ENCODE data around the gene RRP15. TPM values are rescaled to one million over a fixed set of nuclear protein-coding genes. Genes with fewer than 3 reads are reported as not detected.

RRP15 gene
- total and polyA plus RNA-seq, 2 experiments from 2014 or later, result 5.4 to 25.5 TPM

DNA sequence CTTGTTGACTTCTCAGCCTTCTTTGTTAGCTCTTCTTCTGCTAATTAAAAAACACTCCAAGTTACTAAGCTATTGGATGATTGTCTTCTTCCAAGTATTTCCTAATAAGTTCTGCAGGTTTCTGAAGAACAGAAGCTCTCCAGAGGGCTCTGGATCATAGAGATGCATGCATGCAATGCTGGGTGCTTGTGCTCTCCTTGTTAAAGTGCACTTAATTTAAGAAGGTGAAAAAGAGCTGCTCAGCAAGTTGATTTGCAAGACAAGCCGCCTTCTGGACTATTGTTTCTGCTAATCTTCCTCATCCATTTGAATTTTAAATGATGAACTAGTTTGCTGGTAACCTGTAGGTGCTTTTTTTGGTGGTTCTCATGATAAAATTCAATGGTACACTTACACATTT is 16.1 kb downstream of the RRP15 start:
- Histone ChIP-seq H3K27me3 (replicated peaks; ENCODE audit: insufficient read depth) (no peaks in the 10 kb centered on the region), H3K79me2 (ENCODE audit: insufficient read depth) (peaks cover 56% of the 10 kb centered on the region), H2AFZ (no peak overlapping the region), H3K4me2 (ENCODE audit: unreplicated experiment) (no peak overlapping the region), H3F3A (ENCODE audit: insufficient read depth) (no peaks in the 10 kb centered on the region), H3K4me1 (ENCODE audit: insufficient read depth) (peaks cover 24% of the 10 kb centered on the region), H3K9ac (no peak overlapping the region), H3K9me2 (ENCODE audit: insufficient read depth) (no peaks in the 10 kb centered on the region), H3K9me3 (ENCODE audit: low read depth) (no peaks in the 10 kb centered on the region), H3K36me3 (ENCODE audit: low read depth) (no peaks in the 10 kb centered on the region; the same call in 1 of the 2 replicates), H3K4me3 (no peak overlapping the region), H4K20me1 (ENCODE audit: insufficient read depth) (no peaks in the 10 kb centered on the region), H3K27ac (no peak overlapping the region)
- in situ Hi-C loops (cut with MboI), result no loop called here
- TF ChIP-seq EZH2 (IDR thresholded peaks at IDR 0.05; ENCODE audit: insufficient read depth, poor library complexity, severe bottlenecking) (no peak), EZH2phosphoT487 (IDR thresholded peaks at IDR 0.05; ENCODE audit: insufficient read depth, low read depth) (no peak)
- no peak for DNase-seq
- 91 to 95% methylated on average over 1 of the region's 1 CpG for WGBS, 2 experiments (ENCODE audit: low coverage in 1 of 2, low lambda C conversion rate in 2 of 2, missing lambda C conversion rate in 2 of 2)

DNA sequence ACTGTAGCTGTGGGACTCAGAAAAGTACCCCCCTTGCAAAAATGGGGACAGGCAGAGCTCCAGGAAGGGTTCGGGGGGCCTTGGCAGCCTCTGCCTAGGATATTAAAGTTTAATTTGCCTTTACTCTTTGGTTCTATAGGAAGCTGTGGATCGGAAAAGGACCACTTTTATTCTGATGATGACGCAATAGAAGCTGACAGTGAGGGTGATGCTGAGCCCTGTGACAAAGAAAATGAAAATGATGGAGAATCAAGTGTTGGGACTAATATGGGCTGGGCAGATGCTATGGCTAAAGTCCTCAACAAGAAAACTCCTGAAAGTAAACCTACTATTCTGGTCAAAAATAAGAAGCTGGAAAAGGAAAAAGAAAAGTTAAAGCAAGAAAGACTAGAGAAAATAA is 17.1 kb downstream of the RRP15 start:
- no peaks in the 10 kb centered on the region for H4K20me1 ChIP-seq (ENCODE audit: insufficient read depth)
- H3K27me3 ChIP-seq (replicated peaks; ENCODE audit: insufficient read depth), result no peaks in the 10 kb centered on the region
- 84 to 90% methylated on average over 3 of the region's 3 CpGs for WGBS, 2 experiments (ENCODE audit: low coverage in 1 of 2, low lambda C conversion rate in 2 of 2, missing lambda C conversion rate in 2 of 2)
- no peak for DNase-seq
- H3K4me2 ChIP-seq (ENCODE audit: unreplicated experiment), result no peak overlapping the region
- no peak overlapping the region for H3K27ac ChIP-seq
- H3K9me2 ChIP-seq (ENCODE audit: insufficient read depth), result no peaks in the 10 kb centered on the region
- no peak overlapping the region for H3K4me3 ChIP-seq
- in situ Hi-C loops (cut with MboI), result no loop called here
- peaks cover 48% of the 10 kb centered on the region for H3K79me2 ChIP-seq (ENCODE audit: insufficient read depth)
- no peaks in the 10 kb centered on the region for H3F3A ChIP-seq (ENCODE audit: insufficient read depth)
- H2AFZ ChIP-seq, result no peak overlapping the region
- TF ChIP-seq EZH2phosphoT487 (IDR thresholded peaks at IDR 0.05; ENCODE audit: insufficient read depth, low read depth), result no peak
- TF ChIP-seq EZH2 (IDR thresholded peaks at IDR 0.05; ENCODE audit: insufficient read depth, poor library complexity, severe bottlenecking), result no peak
- H3K4me1 ChIP-seq (ENCODE audit: insufficient read depth), result peaks cover 21% of the 10 kb centered on the region
- H3K36me3 ChIP-seq (ENCODE audit: low read depth), result peaks cover 6% of the 10 kb centered on the region; the same call in 1 of the 2 replicates
- H3K9ac ChIP-seq, result no peak overlapping the region
- no peaks in the 10 kb centered on the region for H3K9me3 ChIP-seq (ENCODE audit: low read depth)

DNA sequence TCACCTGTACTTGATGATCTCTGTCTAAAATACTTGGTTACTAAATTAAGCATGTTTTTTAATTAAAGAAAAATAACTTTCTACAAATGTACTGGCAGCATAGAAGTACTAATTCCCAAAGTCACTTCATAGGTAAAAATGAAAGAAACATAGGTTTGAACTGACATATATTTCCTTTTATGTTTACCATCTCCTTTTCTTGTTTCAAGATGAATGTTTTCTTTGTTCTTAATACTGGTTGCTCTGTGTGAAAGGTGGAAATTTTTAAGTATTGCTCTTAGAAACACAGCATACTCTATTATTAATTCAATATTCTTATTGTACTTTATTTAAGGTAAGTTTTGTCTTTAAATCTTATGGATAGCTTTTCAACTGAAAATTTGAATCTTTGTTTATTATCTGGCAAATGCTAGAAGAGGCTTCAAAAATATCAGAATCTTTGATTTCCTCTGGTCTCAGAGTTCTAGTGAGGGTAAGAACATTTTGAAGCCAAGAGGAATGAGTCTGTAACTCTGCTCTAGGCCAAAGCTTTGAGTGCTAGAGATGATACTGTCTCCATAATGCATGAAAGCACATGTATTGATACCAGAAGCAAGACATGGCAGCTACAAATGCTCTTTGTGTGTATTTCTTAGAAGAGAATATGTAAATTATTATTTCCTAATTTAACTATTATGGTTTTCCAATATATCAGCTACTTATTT is 18.2 kb downstream of the RRP15 start:
- Histone ChIP-seq H3K27ac (no peak overlapping the region), H3K9me3 (ENCODE audit: low read depth) (no peaks in the 10 kb centered on the region), H2AFZ (no peak overlapping the region), H4K20me1 (ENCODE audit: insufficient read depth) (no peaks in the 10 kb centered on the region), H3K9me2 (ENCODE audit: insufficient read depth) (no peaks in the 10 kb centered on the region), H3K27me3 (replicated peaks; ENCODE audit: insufficient read depth) (no peaks in the 10 kb centered on the region), H3K4me3 (no peak overlapping the region), H3K4me2 (ENCODE audit: unreplicated experiment) (no peak overlapping the region), H3K36me3 (ENCODE audit: low read depth) (peaks cover 12% of the 10 kb centered on the region; the same call in 1 of the 2 replicates), H3K9ac (no peak overlapping the region), H3K79me2 (ENCODE audit: insufficient read depth) (peaks cover 39% of the 10 kb centered on the region), H3K4me1 (ENCODE audit: insufficient read depth) (peaks cover 9% of the 10 kb centered on the region), H3F3A (ENCODE audit: insufficient read depth) (no peaks in the 10 kb centered on the region)
- in situ Hi-C loops (cut with MboI), result no loop called here
- TF ChIP-seq EZH2phosphoT487 (IDR thresholded peaks at IDR 0.05; ENCODE audit: insufficient read depth, low read depth), result no peak
- TF ChIP-seq EZH2 (IDR thresholded peaks at IDR 0.05; ENCODE audit: insufficient read depth, poor library complexity, severe bottlenecking), result no peak
- no peak for DNase-seq

DNA sequence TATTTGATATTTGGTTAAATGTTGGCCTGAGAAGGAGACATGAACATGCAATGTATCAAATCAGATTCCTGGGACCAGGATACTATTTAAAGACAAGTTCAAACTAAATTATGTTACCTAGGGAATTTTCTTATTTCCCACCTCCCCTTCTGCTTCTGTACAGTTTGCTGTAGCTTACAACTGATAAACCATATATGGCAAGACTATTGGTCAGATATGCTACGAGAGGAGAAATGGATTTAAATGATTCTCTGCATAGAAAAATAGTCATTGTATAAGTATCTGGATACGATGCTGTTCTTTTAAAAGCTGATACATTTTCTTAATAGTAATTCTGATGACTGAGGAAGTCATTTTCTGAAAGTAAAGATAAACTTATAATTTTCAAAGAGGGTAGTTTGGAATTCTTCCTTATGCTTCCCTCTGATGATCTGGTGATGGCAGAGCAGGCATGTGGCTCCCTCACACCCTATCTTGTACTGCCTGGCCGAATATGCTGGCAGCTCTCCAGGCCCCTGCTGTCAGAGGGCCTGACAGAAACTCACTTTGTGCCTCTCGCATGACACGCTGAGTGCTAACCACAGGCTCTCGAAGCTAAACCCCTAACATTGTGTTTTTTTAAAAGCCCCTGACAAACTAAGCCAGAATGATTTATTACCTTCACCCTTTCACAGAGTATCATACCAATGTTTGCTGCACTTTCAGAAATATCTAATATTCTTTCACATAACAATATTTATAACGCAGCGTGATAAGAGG is 19.4 kb downstream of the RRP15 start:
- no peaks in the 10 kb centered on the region for H3F3A ChIP-seq (ENCODE audit: insufficient read depth)
- peaks cover 3% of the 10 kb centered on the region for H3K4me1 ChIP-seq (ENCODE audit: insufficient read depth)
- no peak overlapping the region for H3K4me3 ChIP-seq
- TF ChIP-seq EZH2 (IDR thresholded peaks at IDR 0.05; ENCODE audit: insufficient read depth, poor library complexity, severe bottlenecking) (no peak), EZH2phosphoT487 (IDR thresholded peaks at IDR 0.05; ENCODE audit: insufficient read depth, low read depth) (no peak)
- H4K20me1 ChIP-seq (ENCODE audit: insufficient read depth), result no peaks in the 10 kb centered on the region
- H3K4me2 ChIP-seq (ENCODE audit: unreplicated experiment), result no peak overlapping the region
- no peak overlapping the region for H3K27ac ChIP-seq
- no peaks in the 10 kb centered on the region for H3K9me3 ChIP-seq (ENCODE audit: low read depth)
- no peaks in the 10 kb centered on the region for H3K27me3 ChIP-seq (replicated peaks; ENCODE audit: insufficient read depth)
- no peak overlapping the region for H3K9ac ChIP-seq
- H3K9me2 ChIP-seq (ENCODE audit: insufficient read depth), result no peaks in the 10 kb centered on the region
- no peak for DNase-seq
- H2AFZ ChIP-seq, result no peak overlapping the region
- H3K36me3 ChIP-seq (ENCODE audit: low read depth), result peaks cover 12% of the 10 kb centered on the region; the same call in 1 of the 2 replicates
- 85 to 87% methylated on average over 8 of the region's 8 CpGs for WGBS, 2 experiments (ENCODE audit: low coverage in 1 of 2, low lambda C conversion rate in 2 of 2, missing lambda C conversion rate in 2 of 2)
- in situ Hi-C loops (cut with MboI), result no loop called here
- H3K79me2 ChIP-seq (ENCODE audit: insufficient read depth), result peaks cover 30% of the 10 kb centered on the region

Measured in GM23248 (cell line).